ENCODE data around the gene DMXL1.
"Not testable (repeated sequence)": the region's sequence is repeated elsewhere in the genome, so short reads cannot be mapped to it uniquely, and the experiment has no call there.

- not testable (repeated sequence) for TF ChIP-seq CTCF (IDR thresholded peaks at IDR 0.05; ENCODE audit: low read depth, low read length); POLR2A (IDR thresholded peaks at IDR 0.05; ENCODE audit: extremely low read depth, insufficient read length); MYC (IDR thresholded peaks at IDR 0.05; ENCODE audit: low read depth, low read length)
Observed at GRCh38 chr5:119122474-119122873, 51.6 kb downstream of the DMXL1 start.

All from NB4 (cell line).